GM12878 (cell line): ENCODE data around the gene REN. TPM values are rescaled to one million over a fixed set of nuclear protein-coding genes. Genes with fewer than 3 reads are reported as not detected.

ENCODE experiments used
- ATAC-seq: fragments of 200-7000 bp; cut with Tn5 transposase; 3 replicates; pipeline ENCODE4 v1.9.1; 2020; ENCODE audit warnings: mild to moderate bottlenecking, moderate library complexity
- BruUV-seq: library from RNA; stranded (reverse); fragments of 400-500 nt; replicated peaks from 2 replicates; lab custom pipeline; 2021; lab: Mats Ljungman, UMichigan
- CTCF ChIA-PET: fragments of 300-600 bp; sonication (Branson Sonifier 250); formaldehyde crosslinking; extraction: SDS; loops from one replicate; lab custom pipeline; 2021; ENCODE audit warnings: inconsistent platforms; lab: Yijun Ruan, JAX
- POLR2A ChIA-PET: fragments of 350-600 bp; formaldehyde crosslinking; extraction: SDS; loops from one replicate; lab custom pipeline; 2021; ENCODE audit warnings: inconsistent platforms; lab: Charles Lee
- RAD21 ChIA-PET: fragments of 300-600 bp; sonication (Branson Sonifier 250); formaldehyde crosslinking; loops from one replicate; lab custom pipeline; 2023; ENCODE audit warnings: antibody characterized with exemption; ENCODE audit not compliant: unreplicated experiment; lab: Charles Lee
- SMC1A ChIA-PET: fragments of 300-600 bp; sonication (Branson Sonifier 250); formaldehyde crosslinking; loops from one replicate; lab custom pipeline; 2023; ENCODE audit not compliant: unreplicated experiment, uncharacterized antibody; lab: Charles Lee
- DNase-seq: peaks from one replicate; pipeline ENCODE4 v3.0.0-alpha.2; 2011; ENCODE audit warnings: low read depth, low spot score
- FAIRE-seq: peaks from 3 replicates; lab custom pipeline; 2011; peaks lifted over from hg19 to GRCh38; lab: Jason Lieb, UNC
- H2AFZ ChIP-seq: 2 replicates; pipeline ENCODE4 v1.6.0; 2011; ENCODE audit warnings: low read depth, low read length, control low read depth; ENCODE audit not compliant: control insufficient read depth
- H3K27ac ChIP-seq: 2 replicates; pipeline ENCODE4 v1.5.1; 2011; ENCODE audit warnings: control low read depth; ENCODE audit not compliant: control insufficient read depth, insufficient read depth
- H3K27me3 ChIP-seq, 2 experiments: replicated peaks in 1 of 2; 2 replicates each; pipeline versions ENCODE4 v1.6.0 to v1.6.1; 2011; ENCODE audit warnings: low read length in 1 of 2; ENCODE audit not compliant: control insufficient read depth in 2 of 2, insufficient read depth in 2 of 2
- H3K36me3 ChIP-seq, 2 experiments: 2 replicates each; pipeline ENCODE4 v1.5.1; 2011; ENCODE audit warnings: low read length in 1 of 2; ENCODE audit not compliant: control insufficient read depth in 2 of 2, insufficient read depth in 2 of 2
- H3K4me1 ChIP-seq: 2 replicates; pipeline ENCODE4 v1.6.1; 2011; ENCODE audit warnings: mild to moderate bottlenecking, low read length, moderate library complexity, mixed read lengths; ENCODE audit not compliant: control insufficient read depth, insufficient read depth
- H3K4me2 ChIP-seq: 2 replicates; pipeline ENCODE4 v1.6.0; 2011; ENCODE audit warnings: control low read depth; ENCODE audit not compliant: control insufficient read depth, insufficient read depth
- H3K4me3 ChIP-seq: fragments of 200-600 bp; sonication (generic); 2 replicates; pipeline ENCODE4 v1.5.1; 2016
- H3K79me2 ChIP-seq: 2 replicates; pipeline ENCODE4 v1.6.0; 2011; ENCODE audit warnings: low read length; ENCODE audit not compliant: control insufficient read depth, insufficient read depth
- H3K9ac ChIP-seq: 2 replicates; pipeline ENCODE4 v1.8.0; 2011; ENCODE audit warnings: low read length, control low read depth, mixed read lengths; ENCODE audit not compliant: control insufficient read depth, insufficient read depth
- H3K9me3 ChIP-seq: replicated peaks from 3 replicates; pipeline ENCODE4 v1.5.1; 2011; ENCODE audit warnings: mild to moderate bottlenecking, low read length; ENCODE audit not compliant: control insufficient read depth, insufficient read depth
- H4K20me1 ChIP-seq: 2 replicates; pipeline ENCODE4 v1.6.0; 2011; ENCODE audit not compliant: control insufficient read depth, insufficient read depth
- BACH1 ChIP-seq: fragments of 450-650 bp; IDR thresholded peaks from 2 replicates; pipeline ENCODE4 v1.6.1; 2017; ENCODE audit warnings: mild to moderate bottlenecking, borderline replicate concordance
- BHLHE40 ChIP-seq, 2 experiments: fragments of 450-650 bp in 1 of 2; IDR thresholded peaks; 2 replicates each; pipeline ENCODE4 v1.6.1; 2011 to 2017; ENCODE audit warnings: low read depth in 2 of 2, borderline replicate concordance in 1 of 2, improper control_type of control experiment in 1 of 2, low read length in 1 of 2, mild to moderate bottlenecking in 1 of 2
- CBFB ChIP-seq: IDR thresholded peaks from 2 replicates; pipeline ENCODE4 v1.6.1; 2016; ENCODE audit warnings: antibody characterized with exemption, low read depth
- CHD1 ChIP-seq: IDR thresholded peaks from 2 replicates; pipeline ENCODE4 v1.6.1; 2012; ENCODE audit warnings: low read depth, low read length, improper control_type of control experiment
- ETV6 ChIP-seq, 2 experiments: fragments of 450-650 bp in 1 of 2; IDR thresholded peaks in 1 of 2; conservative IDR thresholded peaks in 1 of 2; 2 replicates each; pipeline ENCODE4 v1.6.1; 2014; ENCODE audit warnings: antibody characterized with exemption in 1 of 2, borderline replicate concordance in 1 of 2, low read depth in 1 of 2, mild to moderate bottlenecking in 1 of 2, moderate library complexity in 1 of 2
- GATAD2B ChIP-seq: fragments of 450-650 bp; conservative IDR thresholded peaks from 2 replicates; pipeline ENCODE4 v1.6.1; 2017; ENCODE audit warnings: low read depth, mild to moderate bottlenecking, moderate library complexity
- MXI1 ChIP-seq: fragments of 150-350 bp; IDR thresholded peaks from 2 replicates; pipeline ENCODE4 v1.6.1; 2011; ENCODE audit warnings: low read depth, mild to moderate bottlenecking, inconsistent platforms, low read length, improper control_type of control experiment
- NFXL1 ChIP-seq: fragments of 450-650 bp; IDR thresholded peaks from 2 replicates; pipeline ENCODE4 v1.6.1; 2017; ENCODE audit warnings: antibody characterized with exemption, mild to moderate bottlenecking, borderline replicate concordance
- POLR2AphosphoS5 ChIP-seq: IDR thresholded peaks from 2 replicates; pipeline ENCODE4 v1.6.1; 2011; ENCODE audit warnings: mild to moderate bottlenecking, low read length, inconsistent platforms
- TCF3 ChIP-seq: IDR thresholded peaks from 2 replicates; pipeline ENCODE4 v1.6.1; 2012; ENCODE audit warnings: low read depth, mild to moderate bottlenecking, low read length, borderline replicate concordance; ENCODE audit not compliant: insufficient read depth
- YY1 ChIP-seq: IDR thresholded peaks from 2 replicates; pipeline ENCODE4 v1.6.1; 2011; ENCODE audit warnings: low read depth, mild to moderate bottlenecking, low read length
- WGBS: methylation state at CpG from one replicate; pipeline ENCODE4 v1.1.6; 2016; ENCODE audit warnings: low lambda C conversion rate; ENCODE audit not compliant: insufficient replicate concordance, insufficient coverage; ENCODE audit errors: missing lambda C conversion rate; 5-methylcytosine and 5-hydroxymethylcytosine counted together
- in situ Hi-C: fragments of 300-500 bp; cut with MboI; formaldehyde crosslinking; loops from 9 replicates; pipeline ENCODE4 v1.14.3; 2018; ENCODE audit warnings: mixed read lengths
- intact Hi-C: fragments of 100-400 bp; cut with micrococcal nuclease; formaldehyde crosslinking; loops from one replicate; pipeline ENCODE4 v1.14.2; 2022; ENCODE audit not compliant: unreplicated experiment
- polyA plus RNA-seq, 11 experiments: library from polyadenylated mRNA; depleted of rRNA in 4 of 11; unstranded in 6 of 11; stranded (reverse) in 5 of 11; fragments of >200 nt; fragmentation: Nextera tagmentation in 4 of 11; fragmentation: Illumina TruSeq in 1 of 11; extraction: Ambion mirVana in 4 of 11; extraction: Trizol in 1 of 11; gene quantifications; 1 replicate in 1 of 11; 2 replicates in 10 of 11; pipeline versions ENCODE4 v1.2.1 to v1.2.3, GENCODE V29; 2011 to 2016; ENCODE audit warnings: inconsistent platforms in 2 of 11, missing spikeins in 2 of 11, low read depth in 1 of 11
- total RNA-seq, 4 experiments: library from RNA; depleted of rRNA in 3 of 4; stranded (reverse); fragments of >200 nt in 3 of 4; fragmentation: Illumina TruSeq in 1 of 4; extraction: Trizol in 1 of 4; gene quantifications; 2 replicates each; pipeline versions ENCODE4 v1.2.1 to v1.2.3, GENCODE V29; 2013 to 2021
- TF ChIP-seq, protein P1 (sequence below): fragments of 450-650 bp; IDR thresholded peaks from 2 replicates; pipeline ENCODE4 v1.6.1; 2017; ENCODE audit warnings: low read depth, mild to moderate bottlenecking, moderate library complexity
- TF ChIP-seq, protein P2 (sequence below): fragments of 150-350 bp; IDR thresholded peaks from 2 replicates; pipeline ENCODE4 v1.6.1; 2014; ENCODE audit warnings: mild to moderate bottlenecking, low read depth, low read length

The REN gene
- total and polyA plus RNA-seq, 10 of the 15 experiments (the other 5 are each of a cell fraction or from before 2014, with no cell fraction given) = not detected

DNA sequence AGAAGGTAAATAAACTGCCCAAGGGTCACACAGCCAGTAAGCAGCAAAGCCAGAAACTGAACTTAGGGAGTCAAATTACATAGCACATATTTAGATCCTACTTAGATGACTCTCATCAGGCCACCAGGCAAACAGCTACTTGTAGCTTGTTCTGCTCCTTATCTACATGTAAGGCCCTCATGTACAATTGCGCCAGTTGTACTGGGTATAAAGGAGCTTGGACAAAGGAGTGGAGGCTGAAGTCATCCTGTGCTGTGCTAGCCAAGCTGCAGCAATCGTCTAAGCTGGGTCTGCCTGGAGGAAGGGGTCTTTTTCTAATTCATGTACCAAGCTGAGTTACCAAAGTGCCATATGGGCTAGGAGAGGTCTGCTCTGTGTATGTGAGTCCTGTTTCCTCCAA, 27.0 kb downstream of the REN start:
- intact Hi-C loops = no loop called here
- no TSS peak for BruUV-seq
- 44% methylated on average over 2 of the region's 2 CpGs for WGBS
- H4K20me1 ChIP-seq = no peaks in the 10 kb centered on the region
- TF ChIP-seq POLR2AphosphoS5 = no peak
- TF ChIP-seq CHD1 = no peak
- TF ChIP-seq TCF3 = no peak
- RAD21 ChIA-PET = interaction anchor here (0.9 to 1.4 kb wide), 2 partner anchors 8 to 10 kb away, joined by 3 to 4 read pairs; no protein-coding TSS in a partner anchor
- H3K27ac ChIP-seq = no peak overlapping the region
- H3K9me3 ChIP-seq = no peaks in the 10 kb centered on the region
- no peak overlapping the region for H2AFZ ChIP-seq
- ATAC-seq (no peak), DNase-seq (no peak), FAIRE-seq (no peak)
- no peaks in the 10 kb centered on the region for H3K4me1 ChIP-seq
- H3K27me3 ChIP-seq = peaks cover 0 to 5% of the 10 kb centered on the region in 2 experiments; a peak in 3 of 4 replicates
- POLR2A ChIA-PET = no interaction called here
- H3K9ac ChIP-seq = no peak overlapping the region
- no peak overlapping the region for H3K4me3 ChIP-seq
- no peaks in the 10 kb centered on the region for H3K79me2 ChIP-seq
- no peaks in the 10 kb centered on the region for H3K36me3 ChIP-seq
- CTCF ChIA-PET = interaction anchor here (3.0 kb wide), 1 partner anchor 67 kb away, joined by 12 read pairs; no protein-coding TSS in a partner anchor
- SMC1A ChIA-PET = interaction anchor here (0.9 to 2.1 kb wide), 4 partner anchors 8 to 268 kb away, joined by 3 to 5 read pairs (median 4); no protein-coding TSS in a partner anchor
- in situ Hi-C loops = no loop called here
- no peak overlapping the region for H3K4me2 ChIP-seq

DNA sequence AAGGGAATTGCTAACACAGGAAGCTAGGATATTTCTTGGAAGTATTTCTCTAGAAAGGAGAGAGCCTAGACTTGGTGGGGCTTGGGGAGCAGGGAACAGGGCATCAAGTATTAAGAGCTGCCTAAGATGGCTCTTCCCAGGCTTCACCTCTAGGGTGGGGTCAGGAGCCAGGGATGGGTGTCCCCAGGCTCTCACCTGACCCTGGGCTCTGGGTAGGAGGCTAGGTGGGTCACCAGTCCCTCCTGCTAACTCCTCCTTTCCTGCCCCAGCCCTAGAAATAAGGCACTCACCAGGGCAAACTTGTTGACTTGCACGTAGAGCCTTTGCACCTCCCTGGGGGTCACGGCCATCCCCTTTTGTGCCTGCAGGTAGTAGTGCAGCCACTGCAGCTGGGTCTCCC, 29.3 kb downstream of the REN start:
- Histone ChIP-seq H3K27me3 (peaks cover 0 to 3% of the 10 kb centered on the region in 2 experiments; a peak in 3 of 4 replicates), H4K20me1 (no peaks in the 10 kb centered on the region), H3K9ac (no peak overlapping the region), H3K4me1 (no peaks in the 10 kb centered on the region), H3K79me2 (no peaks in the 10 kb centered on the region), H3K9me3 (no peaks in the 10 kb centered on the region), H2AFZ (no peak overlapping the region), H3K27ac (no peak overlapping the region), H3K4me3 (no peak overlapping the region), H3K4me2 (no peak overlapping the region), H3K36me3 (no peaks in the 10 kb centered on the region)
- in situ Hi-C loops = no loop called here
- FAIRE-seq (no peak), ATAC-seq (no peak), DNase-seq (no peak)
- SMC1A ChIA-PET = interaction anchor here (1.2 kb wide), 1 partner anchor 227 kb away, joined by 3 read pairs; no protein-coding TSS in a partner anchor
- BruUV-seq = no TSS peak
- WGBS = 0% methylated on average over 2 of the region's 2 CpGs
- RAD21 ChIA-PET = interaction anchor here (1.3 kb wide), 1 partner anchor 366 kb away, joined by 4 read pairs; no protein-coding TSS in a partner anchor
- intact Hi-C loops = no loop called here
- CTCF ChIA-PET = interaction anchor here (1.4 to 2.7 kb wide), 3 partner anchors 8 to 266 kb away, joined by 3 to 13 read pairs (median 4); no protein-coding TSS in a partner anchor
- POLR2A ChIA-PET = interaction anchor here (0.5 kb wide), 1 partner anchor 276 kb away, joined by 3 read pairs; no protein-coding TSS in a partner anchor
- TF ChIP-seq, protein P1, sequence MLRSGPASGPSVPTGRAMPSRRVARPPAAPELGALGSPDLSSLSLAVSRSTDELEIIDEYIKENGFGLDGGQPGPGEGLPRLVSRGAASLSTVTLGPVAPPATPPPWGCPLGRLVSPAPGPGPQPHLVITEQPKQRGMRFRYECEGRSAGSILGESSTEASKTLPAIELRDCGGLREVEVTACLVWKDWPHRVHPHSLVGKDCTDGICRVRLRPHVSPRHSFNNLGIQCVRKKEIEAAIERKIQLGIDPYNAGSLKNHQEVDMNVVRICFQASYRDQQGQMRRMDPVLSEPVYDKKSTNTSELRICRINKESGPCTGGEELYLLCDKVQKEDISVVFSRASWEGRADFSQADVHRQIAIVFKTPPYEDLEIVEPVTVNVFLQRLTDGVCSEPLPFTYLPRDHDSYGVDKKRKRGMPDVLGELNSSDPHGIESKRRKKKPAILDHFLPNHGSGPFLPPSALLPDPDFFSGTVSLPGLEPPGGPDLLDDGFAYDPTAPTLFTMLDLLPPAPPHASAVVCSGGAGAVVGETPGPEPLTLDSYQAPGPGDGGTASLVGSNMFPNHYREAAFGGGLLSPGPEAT = no peak
- no peak for TF ChIP-seq MXI1
- TF ChIP-seq BACH1 = no peak
- no peak for TF ChIP-seq ETV6 (conservative IDR thresholded peaks at IDR 0.05 in 1 of 2, IDR thresholded peaks at IDR 0.05 in 1 of 2; ENCODE audit: borderline replicate concordance in 1 of 2, low read depth in 1 of 2)
- TF ChIP-seq, protein P2, sequence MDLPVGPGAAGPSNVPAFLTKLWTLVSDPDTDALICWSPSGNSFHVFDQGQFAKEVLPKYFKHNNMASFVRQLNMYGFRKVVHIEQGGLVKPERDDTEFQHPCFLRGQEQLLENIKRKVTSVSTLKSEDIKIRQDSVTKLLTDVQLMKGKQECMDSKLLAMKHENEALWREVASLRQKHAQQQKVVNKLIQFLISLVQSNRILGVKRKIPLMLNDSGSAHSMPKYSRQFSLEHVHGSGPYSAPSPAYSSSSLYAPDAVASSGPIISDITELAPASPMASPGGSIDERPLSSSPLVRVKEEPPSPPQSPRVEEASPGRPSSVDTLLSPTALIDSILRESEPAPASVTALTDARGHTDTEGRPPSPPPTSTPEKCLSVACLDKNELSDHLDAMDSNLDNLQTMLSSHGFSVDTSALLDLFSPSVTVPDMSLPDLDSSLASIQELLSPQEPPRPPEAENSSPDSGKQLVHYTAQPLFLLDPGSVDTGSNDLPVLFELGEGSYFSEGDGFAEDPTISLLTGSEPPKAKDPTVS = no peak
- no peak for TF ChIP-seq GATAD2B
- no peak for TF ChIP-seq POLR2AphosphoS5
- no peak for TF ChIP-seq BHLHE40 (IDR thresholded peaks at IDR 0.05; ENCODE audit: borderline replicate concordance in 1 of 2, low read depth in 2 of 2, low read length in 1 of 2)
- TF ChIP-seq NFXL1 = no peak
- no peak for TF ChIP-seq CBFB
- TF ChIP-seq YY1 = no peak
